Transverse colon (tissue), 3 donors: ENCODE data around the gene MAP4K4.

Experiments used
- POLR2A ChIP-seq: fragments of 450-650 bp; IDR thresholded peaks from one replicate; pipeline ENCODE4 v1.6.1; 2016; ENCODE audit warnings: antibody characterized with exemption, mild to moderate bottlenecking, moderate library complexity
- POLR2AphosphoS5 ChIP-seq, 3 donors: sonication (generic); formaldehyde crosslinking; IDR thresholded peaks; one replicate each; pipeline ENCODE4 v1.6.1; 2016; ENCODE audit warnings: antibody characterized with exemption in 3 of 3

DNA sequence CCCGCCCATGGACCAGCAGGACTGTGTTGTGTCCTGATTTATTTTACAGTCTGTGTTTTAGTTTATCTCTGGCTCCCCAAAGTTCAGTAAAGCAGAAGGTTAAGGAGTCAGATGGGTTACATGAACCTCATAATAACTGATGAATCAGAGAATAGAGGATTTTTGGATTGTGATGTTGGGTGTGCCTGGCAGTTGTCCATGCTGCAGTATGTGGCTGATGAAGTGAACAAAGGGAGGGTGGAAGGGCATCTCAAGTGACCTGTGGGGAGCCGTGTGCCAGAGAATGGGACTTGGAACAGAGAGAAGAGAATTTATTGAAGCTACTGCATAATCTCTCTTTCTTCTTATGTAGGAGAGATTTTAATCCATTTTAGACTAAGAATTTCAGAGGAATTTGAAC is 145.5 kb downstream of the MAP4K4 start:
- no peak for TF ChIP-seq POLR2AphosphoS5 (IDR thresholded peaks at IDR 0.05)
- TF ChIP-seq POLR2A = no peak
